Left lung (tissue), 14 donors: ENCODE data around the gene DBF4. TPM values are rescaled to one million over a fixed set of nuclear protein-coding genes. Genes with fewer than 3 reads are reported as not detected.
"Not testable (repeated sequence)": the region's sequence is repeated elsewhere in the genome, so short reads cannot be mapped to it uniquely, and the experiment has no call there.

Experiments
- ATAC-seq: fragments of 200-7000 bp; cut with Tn5 transposase; one replicate; pipeline ENCODE4 v1.9.1; 2020; ENCODE audit warnings: moderate library complexity
- DNase-seq, 4 donors: peaks; one replicate each; pipeline ENCODE4 v3.0.0-alpha.2; 2013 to 2020
- H3K27ac ChIP-seq, 2 donors: fragments of 200-600 bp; sonication (generic) in 1 of 2; one replicate each; pipeline versions ENCODE4 v1.5.0 to v1.8.0; 2020 to 2021
- H3K27me3 ChIP-seq, 2 donors: fragments of 200-600 bp; sonication (generic) in 1 of 2; one replicate each; pipeline versions ENCODE4 v1.5.0 to v1.8.0; 2020 to 2021
- H3K36me3 ChIP-seq, 2 donors: fragments of 200-600 bp; sonication (generic) in 1 of 2; one replicate each; pipeline versions ENCODE4 v1.5.0 to v1.8.0; 2020 to 2021
- H3K4me1 ChIP-seq, 2 donors: fragments of 200-600 bp; one replicate each; pipeline ENCODE4 v1.8.0; 2021
- H3K4me3 ChIP-seq, 2 donors: fragments of 200-600 bp; sonication (generic) in 1 of 2; one replicate each; pipeline versions ENCODE4 v1.5.0 to v1.8.0; 2020 to 2021; ENCODE audit warnings: mild to moderate bottlenecking in 1 of 2
- H3K9me3 ChIP-seq, 2 donors: fragments of 200-600 bp; sonication (generic) in 1 of 2; one replicate each; pipeline versions ENCODE4 v1.5.0 to v1.8.0; 2020 to 2021
- CTCF ChIP-seq, 2 donors: fragments of 200-600 bp; sonication (generic) in 1 of 2; IDR thresholded peaks; one replicate each; pipeline versions ENCODE4 v1.5.0 to v1.8.0; 2021; ENCODE audit warnings: antibody characterized with exemption in 2 of 2
- intact Hi-C, 2 donors: fragments of 100-400 bp; cut with DNase I; formaldehyde crosslinking; loops; one replicate each; pipeline versions ENCODE4 v1.11.2 to v1.14.2; 2022
- long read RNA-seq, 12 donors: library from polyadenylated mRNA in 2 of 12; unstranded in 2 of 12; transcript quantifications; one replicate each; pipeline ENCODE4 v2.0.0 and lab custom pipeline, GENCODE V29; 2019 to 2026
- polyA plus RNA-seq, 6 donors: library from polyadenylated mRNA; unstranded; fragments of 120-200 nt; gene quantifications; one replicate each; pipeline ENCODE4 v1.2.1, GENCODE V29; 2013; ENCODE audit not compliant: insufficient read length in 6 of 6
- total RNA-seq, 2 donors: library from RNA; stranded (reverse); fragmentation: NEBNext Ultra II Directional; extraction: Animal tissue kit (Norgen Biotek cat#: 25700); gene quantifications; one replicate each; pipeline ENCODE4 v1.2.1, GENCODE V29; 2021
- donor health status: DM: no; HTN: yes; CAD: no.
- donor health status: DM: no; HTN: no; CAD: no.

The DBF4 gene
- total RNA-seq (10 to 100 TPM in 1 of 2 donors, 1 to 10 TPM in 1; 10.0 to 14.1 TPM), polyA plus RNA-seq (10 to 100 TPM; 14.4 to 23.7 (median 17.6) TPM)
- long read RNA-seq, donor 1, transcript DBF4-205 (3 exons, 574 nt): major isoform, 5 of 7 reads
- long read RNA-seq, donor 1, partial matches to known transcripts: 0 of 7 reads
- long read RNA-seq, donor 1, other reads (novel, unspliced or antisense): 0 of 7 reads
- long read RNA-seq, donor 2, partial matches to known transcripts: 0 of 2 reads
- long read RNA-seq, donor 2, other reads (novel, unspliced or antisense): 0 of 2 reads
- long read RNA-seq, donor 3, partial matches to known transcripts: 0 of 2 reads
- long read RNA-seq, donor 3, other reads (novel, unspliced or antisense): 0 of 2 reads
- long read RNA-seq, donor 4, partial matches to known transcripts: 4 of 4 reads
- long read RNA-seq, donor 4, other reads (novel, unspliced or antisense): 0 of 4 reads
- long read RNA-seq, donor 5, partial matches to known transcripts: 0 of 1 reads
- long read RNA-seq, donor 5, other reads (novel, unspliced or antisense): 0 of 1 reads
- long read RNA-seq, donor 6, partial matches to known transcripts: 0 of 5 reads
- long read RNA-seq, donor 6, other reads (novel, unspliced or antisense): 0 of 5 reads
- long read RNA-seq, donor 7, partial matches to known transcripts: 0 of 1 reads
- long read RNA-seq, donor 7, other reads (novel, unspliced or antisense): 0 of 1 reads
- long read RNA-seq, donor 8, partial matches to known transcripts: 0 of 1 reads
- long read RNA-seq, donor 8, other reads (novel, unspliced or antisense): 0 of 1 reads
- long read RNA-seq, donor 9: 0 reads
- long read RNA-seq, donor 10, partial matches to known transcripts: 3 of 6 reads
- long read RNA-seq, donor 10, other reads (novel, unspliced or antisense): 2 of 6 reads
- long read RNA-seq, donor 11: 0 reads
- long read RNA-seq, donor 12: 0 reads

DNA sequence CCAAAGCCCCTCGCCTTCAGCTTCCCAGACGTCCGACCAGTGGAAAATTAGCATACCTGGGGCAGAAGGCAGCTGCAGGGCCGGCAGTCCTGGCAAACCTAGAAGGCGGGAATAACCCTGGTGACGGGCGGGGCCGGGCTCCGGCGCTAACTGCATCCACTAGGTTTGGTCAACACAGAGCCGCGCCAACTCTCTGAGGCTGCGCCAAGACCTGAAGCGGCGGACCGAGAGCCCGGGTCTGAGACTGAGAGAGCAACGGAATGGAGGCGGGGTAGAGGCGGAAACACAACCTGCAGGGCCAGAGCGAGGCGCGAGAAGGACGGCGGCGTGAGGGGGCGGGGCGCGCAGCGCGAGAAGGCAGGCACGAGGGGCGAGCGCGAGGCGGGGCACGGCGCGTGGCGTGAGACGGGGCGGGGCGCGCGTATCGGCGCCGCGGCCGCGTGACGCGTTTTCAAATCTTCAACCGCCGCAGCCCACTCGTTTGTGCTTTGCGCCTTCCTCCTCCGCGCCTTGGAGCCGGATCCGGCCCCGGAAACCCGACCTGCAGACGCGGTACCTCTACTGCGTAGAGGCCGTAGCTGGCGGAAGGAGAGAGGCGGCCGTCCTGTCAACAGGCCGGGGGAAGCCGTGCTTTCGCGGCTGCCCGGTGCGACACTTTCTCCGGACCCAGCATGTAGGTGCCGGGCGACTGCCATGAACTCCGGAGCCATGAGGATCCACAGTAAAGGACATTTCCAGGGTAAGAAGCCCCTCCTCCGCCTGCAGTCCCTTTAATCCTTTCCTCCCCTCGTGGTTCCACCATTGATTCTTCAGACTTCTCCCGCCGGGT, at the start of gene DBF4, which contains the start of gene SLC25A40:
TSS of gene DBF4 (plus strand) at position 454 of the 829 bp plus-strand sequence. CDS start at position 694, 240 bp downstream.
TSS of gene SLC25A40 (minus strand) at position 321 of the 829 bp plus-strand sequence. CDS start 17,633 bp downstream, outside the sequence.
- peak in 1 of 2 donors; percentile 22 for TF ChIP-seq CTCF (IDR thresholded peaks at IDR 0.05)
- DNase-seq (peak; percentile 92 to 100 (median 96)), ATAC-seq (peak; percentile 97)
- intact Hi-C loops: no loop called here
- Histone ChIP-seq H3K27ac (peak within 1 kb of the TSS; percentile 92 to 96), H3K36me3 (no peaks in the 10 kb centered on the region), H3K9me3 (peaks cover 0 to 2% of the 10 kb centered on the region in 2 donors), H3K4me3 (peak within 1 kb of the TSS; percentile 80 to 85), H3K27me3 (no peaks in the 10 kb centered on the region), H3K4me1 (peaks cover 0 to 46% of the 10 kb centered on the region in 2 donors)

DNA sequence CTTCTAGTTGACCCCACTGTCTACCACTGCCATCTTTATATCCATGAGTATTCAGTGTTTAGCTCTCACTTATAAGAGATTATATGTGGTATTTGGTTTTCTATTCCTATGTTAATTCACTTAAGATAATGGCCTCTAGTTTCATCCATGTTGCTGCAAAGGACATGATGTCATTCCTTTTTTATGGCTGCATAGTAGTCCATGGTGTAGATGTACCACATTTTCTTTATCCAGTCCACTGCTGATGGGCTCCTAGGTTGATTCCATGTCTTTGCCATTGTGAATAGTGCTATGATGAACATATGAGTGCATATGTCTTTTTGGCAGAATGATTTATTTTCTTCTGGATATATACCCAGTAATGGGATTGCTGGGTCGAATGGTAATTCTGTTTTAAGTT, 47.9 kb upstream of the DBF4 start:
- not testable (repeated sequence) for ATAC-seq

GRCh38 chr7:87831097-87831496, 45.2 kb upstream of the DBF4 start:
- intact Hi-C loops: no loop called here
- no peak overlapping the region for H3K4me3 ChIP-seq

More for the DNA sequence above, 47.9 kb upstream of the DBF4 start:
- H3K9me3 ChIP-seq: peaks cover 0 to 32% of the 10 kb centered on the region in 2 donors
- DNase-seq, intact Hi-C loops, H3K27ac ChIP-seq, H3K27me3 ChIP-seq, H3K36me3 ChIP-seq, H3K4me1 ChIP-seq, H3K4me3 ChIP-seq: not testable (repeated sequence)

DNA sequence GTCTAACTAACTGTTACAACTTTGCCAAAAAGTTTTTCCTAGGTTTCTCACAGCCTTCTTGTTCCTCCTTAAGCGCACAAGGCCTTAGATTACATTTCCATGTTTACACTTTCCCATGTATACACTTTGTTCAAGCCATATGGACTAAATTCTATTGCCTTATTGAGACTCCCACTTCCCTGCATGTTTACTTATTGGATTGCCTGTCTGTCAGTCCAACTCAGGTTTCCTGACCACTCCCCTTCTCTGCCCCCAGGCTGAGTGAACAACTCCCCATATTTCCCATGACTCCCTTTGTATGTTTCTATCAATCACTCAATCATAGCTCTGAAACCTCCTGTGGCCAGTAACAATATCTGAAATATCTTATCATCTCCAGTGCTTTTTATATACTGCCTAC, 43.2 kb upstream of the DBF4 start:
- H3K4me1 ChIP-seq: no peaks in the 10 kb centered on the region
- no peaks in the 10 kb centered on the region for H3K27me3 ChIP-seq
- intact Hi-C loops: no loop called here
- H3K4me3 ChIP-seq: no peak overlapping the region
- H3K36me3 ChIP-seq: peaks cover 0 to 16% of the 10 kb centered on the region in 2 donors
- peaks cover 0 to 6% of the 10 kb centered on the region in 2 donors for H3K9me3 ChIP-seq
- peak in 1 of 4 donors; percentile 0 for DNase-seq
- TF ChIP-seq CTCF (IDR thresholded peaks at IDR 0.05): no peak
- no peak overlapping the region for H3K27ac ChIP-seq
- no peak for ATAC-seq

More at GRCh38 chr7:87831097-87831496, 45.2 kb upstream of the DBF4 start:
- no peak overlapping the region for H3K27ac ChIP-seq
- no peaks in the 10 kb centered on the region for H3K4me1 ChIP-seq
- peaks cover 0 to 9% of the 10 kb centered on the region in 2 donors for H3K9me3 ChIP-seq
- TF ChIP-seq CTCF (IDR thresholded peaks at IDR 0.05): no peak
- no peaks in the 10 kb centered on the region for H3K27me3 ChIP-seq
- ATAC-seq: no peak
- peaks cover 0 to 10% of the 10 kb centered on the region in 2 donors for H3K36me3 ChIP-seq
- DNase-seq: peak in 1 of 4 donors; percentile 1

DNA sequence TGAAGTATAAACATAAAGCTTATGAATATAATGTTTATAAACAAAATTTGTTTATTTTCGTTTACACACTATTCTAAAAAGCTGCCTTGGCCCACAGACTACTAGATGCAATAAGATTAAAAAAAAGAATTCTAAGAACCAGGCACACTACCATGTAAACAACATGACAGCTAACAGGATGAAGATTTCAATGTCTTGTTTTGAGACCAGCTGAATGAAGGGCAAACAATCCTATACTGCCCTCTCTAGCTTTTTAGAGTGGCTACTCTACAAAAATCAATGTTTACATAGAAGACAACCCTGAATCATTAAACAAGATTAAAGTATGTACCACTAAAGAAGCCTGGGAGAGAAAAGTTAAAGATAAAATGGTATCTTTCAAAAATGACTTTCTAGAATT, 38.7 kb upstream of the DBF4 start:
- intact Hi-C loops: no loop called here
- Histone ChIP-seq H3K4me3 (no peak overlapping the region), H3K27me3 (no peaks in the 10 kb centered on the region), H3K27ac (no peak overlapping the region), H3K4me1 (no peaks in the 10 kb centered on the region), H3K9me3 (no peaks in the 10 kb centered on the region), H3K36me3 (peaks cover 0 to 19% of the 10 kb centered on the region in 2 donors)
- TF ChIP-seq CTCF (IDR thresholded peaks at IDR 0.05): no peak
- ATAC-seq: no peak
- DNase-seq: peak in 1 of 4 donors; percentile 16
